Measurements from ENCODE around the gene NME7. TPM values are rescaled to one million over a fixed set of nuclear protein-coding genes. Genes with fewer than 3 reads are reported as not detected.

The NME7 gene
- total and polyA plus RNA-seq, 4 donors = 7.8 to 26.5 (median 9.4) TPM

- no peak overlapping the region for H3K9ac ChIP-seq (ENCODE audit: low read depth in 1 of 2, low read length in 2 of 2)
Observed at GRCh38 chr1:169266133-169266532, 101.5 kb downstream of the NME7 start.

GRCh38 chr1:169263059-169263458 is 104.5 kb downstream of the NME7 start:
- H3K4me1 ChIP-seq (ENCODE audit: control insufficient read depth in 4 of 4, insufficient read depth in 4 of 4, low read length in 3 of 4) = no peaks in the 10 kb centered on the region
- H3K9ac ChIP-seq (ENCODE audit: low read depth in 1 of 2, low read length in 2 of 2) = no peak overlapping the region
- H3K9me3 ChIP-seq (ENCODE audit: control insufficient read depth in 4 of 4, low read length in 3 of 4) = no peaks in the 10 kb centered on the region
- H3K36me3 ChIP-seq (ENCODE audit: control insufficient read depth in 4 of 4, insufficient read depth in 3 of 4, low read depth in 1 of 4, low read length in 3 of 4) = no peaks in the 10 kb centered on the region
- no peak overlapping the region for H3K4me3 ChIP-seq (ENCODE audit: low read depth in 1 of 3, low read length in 3 of 3)
- TF ChIP-seq HNF4A (conservative IDR thresholded peaks at IDR 0.05) (no peak), HNF4G (IDR thresholded peaks at IDR 0.05) (no peak), FOXA1 (IDR thresholded peaks at IDR 0.05) (no peak), JUND (IDR thresholded peaks at IDR 0.05) (no peak), REST (IDR thresholded peaks at IDR 0.05) (no peak), EGR1 (IDR thresholded peaks at IDR 0.05; ENCODE audit: low read depth in 2 of 2) (no peak), GABPA (IDR thresholded peaks at IDR 0.05 in 1 of 2, conservative IDR thresholded peaks at IDR 0.05 in 1 of 2) (no peak), RXRA (IDR thresholded peaks at IDR 0.05) (no peak), ATF3 (IDR thresholded peaks at IDR 0.05) (no peak)
- DNase-seq (ENCODE audit: low spot score) = no peak
- no peak overlapping the region for H3K27ac ChIP-seq (ENCODE audit: low read depth in 1 of 2, low read length in 2 of 2)
- no peaks in the 10 kb centered on the region for H3K27me3 ChIP-seq (ENCODE audit: control insufficient read depth in 4 of 4, insufficient read depth in 4 of 4, low read length in 3 of 4)

More at GRCh38 chr1:169266133-169266532, 101.5 kb downstream of the NME7 start:
- H3K4me3 ChIP-seq (ENCODE audit: low read depth in 1 of 3, low read length in 3 of 3) = no peak overlapping the region
- TF ChIP-seq TAF1 (conservative IDR thresholded peaks at IDR 0.05) = no peak
- no peak for TF ChIP-seq GABPA (IDR thresholded peaks at IDR 0.05 in 1 of 2, conservative IDR thresholded peaks at IDR 0.05 in 1 of 2)
- TF ChIP-seq FOXA1 (IDR thresholded peaks at IDR 0.05) = no peak
- TF ChIP-seq MAX (IDR thresholded peaks at IDR 0.05) = no peak
- TF ChIP-seq FOXA2 (IDR thresholded peaks at IDR 0.05) = no peak
- TF ChIP-seq YY1 (IDR thresholded peaks at IDR 0.05) = no peak
- TF ChIP-seq CTCF (IDR thresholded peaks at IDR 0.05; ENCODE audit: low read depth, low read length, missing input control) = no peak
- TF ChIP-seq NR2F2 (IDR thresholded peaks at IDR 0.05) = no peak
- no peak for TF ChIP-seq SP1 (IDR thresholded peaks at IDR 0.05)
- no peak for TF ChIP-seq HNF4A (conservative IDR thresholded peaks at IDR 0.05)
- no peak for TF ChIP-seq REST (IDR thresholded peaks at IDR 0.05)
- TF ChIP-seq JUND (IDR thresholded peaks at IDR 0.05) = no peak
- no peak for TF ChIP-seq EGR1 (IDR thresholded peaks at IDR 0.05; ENCODE audit: low read depth in 2 of 2)
- H3K27me3 ChIP-seq (ENCODE audit: control insufficient read depth in 4 of 4, insufficient read depth in 4 of 4, low read length in 3 of 4) = no peaks in the 10 kb centered on the region
- peaks cover 0 to 3% (median 0%) of the 10 kb centered on the region in 4 donors for H3K4me1 ChIP-seq (ENCODE audit: control insufficient read depth in 4 of 4, insufficient read depth in 4 of 4, low read length in 3 of 4)
- DNase-seq (ENCODE audit: low spot score) = no peak
- no peaks in the 10 kb centered on the region for H3K9me3 ChIP-seq (ENCODE audit: control insufficient read depth in 4 of 4, low read length in 3 of 4)
- no peaks in the 10 kb centered on the region for H3K36me3 ChIP-seq (ENCODE audit: control insufficient read depth in 4 of 4, insufficient read depth in 3 of 4, low read depth in 1 of 4, low read length in 3 of 4)
- no peak overlapping the region for H3K27ac ChIP-seq (ENCODE audit: low read depth in 1 of 2, low read length in 2 of 2)
- no CpG with 5 or more reads among the region's 1 CpG for WGBS

Data from liver (tissue), 9 donors.